ENCODE data around the gene CYB5D1.
"Not testable (repeated sequence)": the region's sequence is repeated elsewhere in the genome, so short reads cannot be mapped to it uniquely, and the experiment has no call there.

CYB5D1 gene

GRCh38 chr17:7859028-7859427, 1.2 kb downstream of the CYB5D1 start:
- no peak for DNase-seq

DNA sequence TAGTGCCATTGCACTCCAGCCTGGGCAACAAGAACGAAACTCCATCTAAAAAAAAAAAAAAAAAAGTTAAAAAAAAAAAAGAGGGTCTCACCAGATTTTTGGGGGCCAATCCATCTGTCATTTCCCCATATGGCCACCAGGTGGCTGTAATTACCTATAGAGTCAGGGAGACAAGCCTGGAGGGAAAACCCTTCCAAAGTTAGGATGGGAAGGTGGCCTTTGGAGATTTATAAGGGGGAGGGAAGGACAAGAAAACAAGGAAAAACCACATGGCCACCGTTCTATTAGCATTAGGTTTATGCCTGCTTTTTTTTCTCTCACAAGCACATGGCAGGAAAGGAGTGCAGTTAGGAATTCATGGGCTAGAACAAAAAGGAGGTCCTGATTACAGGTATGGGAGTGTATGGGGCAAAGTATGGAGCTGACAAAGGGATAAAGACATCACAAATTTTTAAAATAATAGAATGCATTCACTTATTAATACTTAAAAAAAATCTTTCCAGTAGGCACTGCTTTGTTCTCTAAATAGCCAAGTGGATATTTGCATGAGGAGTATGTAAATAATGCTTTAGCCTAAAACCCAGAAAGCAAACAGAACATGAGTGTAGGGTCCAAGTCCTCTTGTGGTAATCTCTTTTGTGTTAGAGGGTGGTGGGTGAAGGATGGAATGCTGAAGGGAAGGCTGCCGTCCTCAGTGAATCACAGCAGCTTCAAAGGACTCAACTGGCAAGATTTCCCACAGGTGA, 5.1 kb downstream of the CYB5D1 start:
- DNase-seq: peak; percentile 15 to 71 (median 31)

- not testable (repeated sequence) for DNase-seq
These were observed 6.6 kb downstream of the CYB5D1 start for GRCh38 chr17:7864384-7864783.

GRCh38 chr17:7864995-7865650, 7.3 kb downstream of the CYB5D1 start:
- no peak for DNase-seq

- no peak for DNase-seq
These were observed 10.1 kb downstream of the CYB5D1 start for GRCh38 chr17:7867881-7868329.

DNA sequence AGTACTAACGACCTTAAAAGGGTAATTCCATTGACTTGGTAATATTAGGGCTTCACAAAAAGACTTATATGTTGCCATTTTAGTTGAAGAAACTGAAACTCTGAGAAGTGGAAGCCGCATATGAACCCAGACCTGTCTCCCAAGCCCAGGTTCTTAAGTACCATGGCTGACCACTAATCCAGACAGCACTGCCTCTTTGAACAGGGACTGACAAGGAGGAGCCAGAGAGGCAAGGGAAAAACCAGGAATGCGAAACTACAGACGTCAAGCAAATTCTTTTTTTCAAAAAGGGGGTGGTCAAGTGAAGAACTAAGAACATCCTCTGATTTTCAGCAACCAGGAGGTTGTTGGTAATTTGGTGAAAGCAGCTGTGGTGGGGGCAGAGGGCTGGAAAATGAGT, 15.2 kb downstream of the CYB5D1 start:
- DNase-seq: no peak

DNA sequence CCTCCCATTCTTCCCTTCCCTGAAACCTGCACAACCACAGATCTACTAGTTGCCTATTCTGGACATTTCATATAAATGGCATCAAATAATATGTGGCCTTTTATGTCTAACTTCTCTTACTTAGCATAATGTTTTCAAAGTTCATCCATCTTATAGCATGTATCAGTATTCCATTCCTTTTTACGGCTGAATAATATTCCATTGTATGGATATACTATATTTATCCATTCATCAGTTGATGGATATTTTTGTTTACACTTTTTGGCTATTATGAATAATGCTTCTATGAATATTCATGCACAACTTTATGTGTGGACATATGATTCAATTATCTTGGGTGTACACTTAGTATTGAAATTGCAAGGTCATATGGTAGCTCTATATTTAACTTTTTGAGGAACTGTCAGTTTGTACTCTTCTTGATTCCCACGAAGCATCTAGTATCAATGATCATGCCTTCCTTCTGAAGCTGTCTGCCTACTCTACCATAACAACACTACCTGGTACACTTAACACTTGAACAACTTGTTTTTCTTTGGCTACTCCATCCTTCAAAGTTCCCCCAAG, 18.1 kb downstream of the CYB5D1 start:
- DNase-seq: no peak

- no peak for DNase-seq
These were observed 20.4 kb downstream of the CYB5D1 start for GRCh38 chr17:7878234-7878633.

DNA sequence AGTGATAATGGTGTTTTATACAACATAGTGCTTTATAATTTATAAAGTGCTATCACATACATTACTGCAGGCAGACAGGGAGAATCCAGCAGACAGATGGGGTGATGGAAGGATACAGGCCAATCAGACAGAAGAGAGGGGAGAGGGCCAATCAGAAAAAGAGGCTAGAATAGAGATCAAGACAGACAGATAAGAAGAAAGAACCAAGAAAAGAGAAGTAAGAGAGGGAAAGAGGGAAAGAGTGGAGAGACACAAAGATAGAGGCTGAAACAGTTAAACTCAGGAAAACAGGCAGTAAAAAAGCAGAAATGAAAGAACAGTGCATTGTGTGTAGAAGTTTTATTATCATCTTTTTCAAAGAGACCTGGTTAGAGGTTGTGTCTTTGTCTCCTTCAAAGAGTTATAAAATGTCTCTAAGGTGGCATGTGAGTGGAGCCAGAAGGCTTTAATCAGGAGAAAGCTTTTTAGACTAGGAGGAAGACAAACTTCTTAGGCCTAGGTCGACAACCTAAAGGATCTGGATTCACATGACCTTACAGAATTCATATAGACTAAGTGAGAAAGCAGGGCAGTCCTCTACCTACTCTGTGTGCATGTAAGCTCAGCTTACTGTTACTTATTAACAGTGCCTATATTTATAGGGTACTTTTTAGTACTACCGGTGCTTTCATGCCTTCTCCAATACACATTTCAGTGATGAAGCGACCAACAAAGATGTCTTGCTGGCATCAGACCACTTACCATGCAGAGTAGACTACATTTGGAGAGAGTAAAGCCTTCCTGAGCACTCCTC, 22.5 kb downstream of the CYB5D1 start:
- DNase-seq: no peak

GRCh38 chr17:7881276-7882054, 23.7 kb downstream of the CYB5D1 start:
- peak; percentile 17 to 74 (median 35) for DNase-seq

DNA sequence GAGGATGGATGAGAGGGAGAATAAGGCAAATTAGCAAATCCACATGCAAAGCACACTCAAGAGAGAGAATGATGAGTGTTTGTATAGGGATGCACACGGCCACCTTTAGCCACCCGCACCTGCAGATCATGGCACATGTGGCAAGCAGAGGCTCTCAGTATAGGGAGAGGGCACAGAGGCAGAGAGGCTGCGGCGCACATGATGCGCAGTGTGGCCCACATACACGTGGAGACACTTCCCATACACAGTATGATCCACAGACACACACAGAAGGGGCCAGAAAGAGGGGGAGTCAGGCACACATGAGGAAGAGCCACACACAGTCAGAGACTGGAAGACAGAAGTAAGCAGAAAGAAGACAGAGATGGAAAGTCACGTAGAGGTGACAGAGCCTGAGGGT, 24.3 kb downstream of the CYB5D1 start:
- peak; percentile 17 to 74 (median 35) for DNase-seq

DNA sequence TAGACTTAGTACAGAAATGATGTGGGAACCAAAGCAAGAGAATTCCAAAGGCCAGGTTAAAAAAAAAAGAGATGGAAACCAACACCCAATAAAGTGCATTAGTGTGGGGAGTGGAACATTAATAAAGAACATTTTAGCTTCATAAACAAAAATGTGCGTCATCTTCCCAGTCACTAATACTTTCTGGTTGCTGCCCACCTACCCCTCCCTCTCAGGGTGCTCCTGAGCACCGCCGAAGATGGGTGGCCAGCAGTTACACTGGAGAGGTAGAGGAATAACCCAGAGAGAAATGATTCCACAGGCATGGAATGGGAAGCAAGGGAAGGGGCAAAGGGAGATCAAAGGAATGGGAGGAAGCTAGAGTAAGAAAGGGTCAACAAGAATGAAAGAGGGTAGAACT, 24.8 kb downstream of the CYB5D1 start:
- no peak for DNase-seq

DNA sequence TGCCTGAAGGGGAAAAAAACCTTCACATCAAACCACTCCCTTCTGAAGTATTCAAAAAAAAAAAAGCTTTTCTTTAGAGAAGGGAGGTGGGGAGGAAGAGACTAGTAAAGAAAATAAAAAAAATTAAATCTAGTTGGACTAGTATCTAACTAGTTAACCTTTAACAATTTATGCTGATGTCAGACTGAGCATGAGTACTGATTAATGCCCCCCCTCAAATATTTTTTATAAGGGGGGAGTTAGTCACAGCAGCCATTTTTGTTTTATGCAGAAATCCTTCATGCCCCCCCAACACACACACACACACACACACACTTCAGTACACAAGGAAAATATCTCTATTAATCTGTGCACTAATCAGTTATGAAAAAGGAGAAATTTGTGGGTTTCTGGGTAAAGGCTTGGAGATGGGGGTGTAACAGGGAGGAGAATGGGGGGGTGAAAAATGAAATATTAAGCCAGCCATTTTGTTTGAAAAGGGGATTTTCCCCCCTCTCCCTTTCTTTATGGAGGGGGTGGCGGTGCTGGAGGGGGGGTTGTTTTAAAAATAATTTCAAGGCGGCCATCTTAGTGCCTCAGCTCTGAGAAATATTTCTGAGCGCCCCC, 26.1 kb downstream of the CYB5D1 start:
- DNase-seq: peak in 2 of 3 experiments; percentile 6 to 43

- peak in 2 of 3 experiments; percentile 18 to 37 for DNase-seq
These were observed 27.0 kb downstream of the CYB5D1 start for GRCh38 chr17:7884581-7885366.

DNA sequence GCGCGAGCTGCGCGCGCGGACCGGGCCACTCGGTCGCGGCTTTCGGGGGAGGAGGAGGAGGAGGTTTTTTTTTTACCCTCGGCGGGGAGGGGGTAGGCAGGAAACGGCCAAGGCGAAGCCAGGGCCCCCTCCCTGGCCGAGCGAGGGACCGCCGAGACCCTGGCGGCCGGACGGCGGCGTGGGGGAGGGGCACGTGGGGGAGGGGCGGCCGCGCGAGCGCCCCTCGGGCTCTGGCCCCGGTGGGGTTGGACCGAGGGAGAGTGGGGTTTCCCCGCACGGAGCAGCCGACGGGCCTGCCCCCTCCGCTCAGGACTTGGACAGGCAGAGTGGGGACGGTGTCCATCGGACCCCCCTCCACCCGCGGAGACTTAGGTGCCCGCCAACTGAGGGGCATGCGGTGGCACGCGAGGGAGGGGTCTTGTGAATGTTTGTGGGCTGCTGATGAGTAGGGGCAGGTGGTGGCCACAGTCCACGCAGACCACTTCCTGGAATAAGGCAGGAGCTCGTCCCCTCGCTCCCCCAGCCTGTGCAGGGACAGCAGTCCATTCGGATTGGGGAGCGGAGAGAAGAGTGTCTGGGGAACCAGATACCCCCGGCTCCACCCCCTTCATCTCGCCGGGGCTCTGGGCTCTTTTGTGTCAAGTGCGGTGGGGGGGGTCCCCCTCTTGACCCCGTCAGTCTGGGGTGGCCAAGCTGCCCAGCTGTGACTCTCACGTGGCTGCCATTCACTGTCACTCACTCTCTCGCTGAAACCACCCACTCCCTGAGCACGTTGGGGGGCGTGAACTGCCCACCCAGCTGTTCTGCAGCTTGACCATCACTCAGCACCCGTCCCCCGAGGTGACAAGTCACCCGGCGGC, 27.8 kb downstream of the CYB5D1 start:
- peak; percentile 13 to 80 (median 58) for DNase-seq

- DNase-seq: peak; percentile 34 to 71 (median 53)
These were observed 28.6 kb downstream of the CYB5D1 start for GRCh38 chr17:7886227-7887037.

DNA sequence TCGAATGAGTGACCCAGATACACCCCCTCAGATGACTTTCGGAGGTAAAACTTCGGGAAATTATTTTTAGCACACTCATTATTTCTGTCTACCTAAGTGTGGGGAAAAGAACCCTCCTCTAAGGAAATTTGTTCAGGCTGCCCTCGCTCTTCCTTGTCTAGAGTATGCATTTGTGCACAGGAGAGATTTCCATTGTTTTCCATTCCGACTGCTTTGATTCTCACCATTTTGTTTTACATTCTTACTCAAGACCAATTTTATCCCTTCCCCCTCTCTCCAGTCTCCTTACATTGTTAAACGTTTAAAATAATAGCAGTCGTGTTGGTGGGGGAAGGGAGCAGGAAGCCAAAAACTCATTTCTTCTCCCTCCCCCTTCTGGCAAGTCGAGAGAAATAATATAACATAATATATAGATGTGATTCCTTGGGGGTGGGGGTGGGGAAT, 29.3 kb downstream of the CYB5D1 start:
- peak in 1 of 3 experiments; percentile 71 for DNase-seq

DNA sequence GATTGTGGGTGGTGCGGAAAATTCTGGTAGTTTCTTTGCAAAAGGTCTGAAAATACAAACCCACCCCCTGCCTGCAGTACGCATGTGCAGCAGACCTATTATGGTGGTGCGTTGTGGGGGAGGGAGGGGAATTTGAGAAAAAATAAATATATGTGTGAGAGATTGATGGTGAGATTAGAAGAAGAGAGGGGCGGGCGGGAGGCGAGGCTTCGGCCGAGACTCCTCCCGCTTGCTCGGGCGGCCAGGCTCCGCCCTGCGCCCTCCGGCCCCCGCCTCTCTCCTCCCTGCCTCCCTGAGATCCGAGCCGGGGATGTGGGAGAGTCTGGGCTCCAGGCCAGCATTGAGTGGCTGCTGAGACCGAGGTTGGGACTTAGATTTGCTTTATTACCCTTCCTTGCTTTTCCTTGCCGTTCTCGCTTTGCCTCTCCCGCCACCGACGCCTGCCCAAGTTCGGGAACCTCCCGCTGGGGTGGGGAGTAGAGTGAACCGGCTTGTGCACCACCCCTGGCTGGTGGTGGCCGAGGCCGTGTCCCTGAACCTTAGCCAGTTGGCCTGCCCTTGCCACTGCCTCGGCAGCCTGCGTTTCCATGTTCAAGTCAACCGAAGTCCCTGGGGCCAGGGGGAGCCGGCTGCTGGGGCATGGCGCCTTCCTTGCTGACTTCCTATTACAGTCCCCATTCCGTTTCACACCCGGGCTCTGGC, 29.8 kb downstream of the CYB5D1 start:
- DNase-seq: peak; percentile 89 to 96 (median 89)
